Dedifferentiated amniotic fluid mesenchymal stem cell (primary cell): ENCODE measurements around the gene PTPRG.
"Not testable (repeated sequence)": the region's sequence is repeated elsewhere in the genome, so short reads cannot be mapped to it uniquely, and the experiment has no call there.

Experiments
- DNase-seq: peaks from one replicate; pipeline ENCODE4 v3.0.0-alpha.2; 2016; ENCODE audit errors: extremely low spot score

PTPRG gene

GRCh38 chr3:61561374-61562041 lies at the start of gene PTPRG:
PTPRG (plus strand) TSS chr3:61561571; CDS start chr3:61562288, 717 bp downstream.
- DNase-seq: peak; percentile 95

GRCh38 chr3:61518590-61518989 lies 42.8 kb upstream of the PTPRG start:
- DNase-seq: no peak

GRCh38 chr3:61520966-61521628 lies 40.3 kb upstream of the PTPRG start:
- DNase-seq: no peak

- DNase-seq: no peak
These were observed 39.3 kb upstream of the PTPRG start for GRCh38 chr3:61522060-61522459.

- no peak for DNase-seq
These were observed 38.7 kb upstream of the PTPRG start for GRCh38 chr3:61522626-61523025.

- DNase-seq: no peak
These were observed 36.4 kb upstream of the PTPRG start for GRCh38 chr3:61524933-61525332.

GRCh38 chr3:61526308-61526707 lies 35.1 kb upstream of the PTPRG start:
- DNase-seq: no peak

GRCh38 chr3:61527011-61527410 lies 34.4 kb upstream of the PTPRG start:
- DNase-seq: no peak

GRCh38 chr3:61530355-61530754 lies 31.0 kb upstream of the PTPRG start:
- DNase-seq: no peak

- DNase-seq: no peak
These were observed 29.8 kb upstream of the PTPRG start for GRCh38 chr3:61531528-61531927.

GRCh38 chr3:61532739-61533500 lies 28.5 kb upstream of the PTPRG start:
- DNase-seq: no peak

- no peak for DNase-seq
These were observed 25.5 kb upstream of the PTPRG start for GRCh38 chr3:61535826-61536225.

GRCh38 chr3:61537366-61537765 lies 24.0 kb upstream of the PTPRG start:
- DNase-seq: no peak

- no peak for DNase-seq
These were observed 22.9 kb upstream of the PTPRG start for GRCh38 chr3:61538486-61538885.

- no peak for DNase-seq
These were observed 19.7 kb upstream of the PTPRG start for GRCh38 chr3:61541694-61542093.

- DNase-seq: no peak
These were observed 15.7 kb upstream of the PTPRG start for GRCh38 chr3:61545716-61546115.

- no peak for DNase-seq
These were observed 13.7 kb upstream of the PTPRG start for GRCh38 chr3:61547625-61548024.

- DNase-seq: not testable (repeated sequence)
These were observed 8.7 kb upstream of the PTPRG start for GRCh38 chr3:61552704-61553103.

GRCh38 chr3:61559136-61559731 lies 2.1 kb upstream of the PTPRG start:
- no peak for DNase-seq

- DNase-seq: peak; percentile 62
These were observed 626 bp upstream of the PTPRG start for GRCh38 chr3:61560517-61561373.

GRCh38 chr3:61562042-61562720 lies 810 bp downstream of the PTPRG start:
- DNase-seq: no peak
